Measurements from ENCODE around the gene VIPAS39. TPM values are rescaled to one million over a fixed set of nuclear protein-coding genes. Genes with fewer than 3 reads are reported as not detected.

VIPAS39 gene
- 29.7 and 31.2 TPM in 2 replicates for total RNA-seq (ENCODE audit: low replicate concordance)

DNA sequence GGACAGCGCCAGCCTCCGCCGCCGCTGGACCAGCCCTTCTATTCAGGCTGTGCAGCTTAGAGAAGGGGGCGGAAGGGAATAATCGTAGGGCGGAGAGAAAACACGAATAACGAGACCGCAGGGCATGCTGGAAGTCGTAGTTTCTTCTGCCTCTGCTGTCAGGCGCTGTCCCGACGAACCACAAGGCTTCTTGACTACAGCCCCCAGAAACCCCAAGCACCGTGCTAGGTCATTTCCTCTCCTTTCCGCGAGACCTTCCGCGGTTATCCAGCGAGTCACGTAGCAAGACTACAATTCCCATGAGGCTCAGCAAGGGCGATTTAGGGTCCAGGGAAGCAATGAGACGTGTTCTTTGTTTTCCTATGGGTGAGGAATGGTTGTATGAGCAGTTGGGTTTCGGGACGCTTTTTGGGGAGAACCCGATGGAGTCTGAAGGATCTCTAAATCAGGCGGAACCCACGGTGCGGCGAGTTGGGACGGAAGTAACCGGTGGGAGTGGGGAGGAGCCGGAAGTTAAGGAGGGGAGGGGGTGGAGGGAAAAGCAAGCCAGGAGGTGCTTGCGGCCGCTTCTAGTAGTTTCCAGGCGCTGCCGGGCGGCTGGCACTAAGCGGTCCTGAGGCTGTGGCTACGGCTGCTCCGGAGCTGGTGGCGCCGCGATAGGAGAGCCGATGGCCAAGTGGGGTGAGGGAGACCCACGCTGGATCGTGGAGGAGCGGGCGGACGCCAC is at the start of gene VIPAS39, which contains the start of gene AHSA1:
TSS of gene VIPAS39 (minus strand) at position 80 of the 727 bp plus-strand sequence. CDS start 3,499 bp downstream, outside the sequence.
TSS of gene AHSA1 (plus strand) at position 572 of the 727 bp plus-strand sequence. CDS start at position 669, 97 bp downstream.
- DNase-seq (ENCODE audit: low spot score): peak; percentile 99
- H3K27ac Mint-ChIP-seq: peak within 1 kb of the TSS; percentile 100
- H3K79me2 ChIP-seq (ENCODE audit: low read depth): peaks cover 59% of the 10 kb centered on the region
- peaks cover 16% of the 10 kb centered on the region for H3F3A ChIP-seq (ENCODE audit: low read depth)
- H3K36me3 Mint-ChIP-seq: peaks cover 28% of the 10 kb centered on the region
- peak within 1 kb of the TSS; percentile 100 for H3K4me3 Mint-ChIP-seq
- peak within 1 kb of the TSS; percentile 83 for H3K4me3 ChIP-seq
- H4K20me1 ChIP-seq (ENCODE audit: low read depth): peaks cover 21% of the 10 kb centered on the region
- no peaks in the 10 kb centered on the region for H3K9me3 ChIP-seq (ENCODE audit: low read depth)
- H3K36me3 ChIP-seq: peaks cover 7% of the 10 kb centered on the region
- H3K4me2 ChIP-seq: peak within 1 kb of the TSS; percentile 89
- peaks cover 9% of the 10 kb centered on the region for H3K4me1 ChIP-seq
- peak within 1 kb of the TSS; percentile 83 for H3K27ac ChIP-seq
- H3K9me3 Mint-ChIP-seq: no peaks in the 10 kb centered on the region
- H2AFZ ChIP-seq (replicated peaks): peak within 1 kb of the TSS; percentile 100
- H3K4me1 Mint-ChIP-seq: peaks cover 26% of the 10 kb centered on the region
- no peaks in the 10 kb centered on the region for H3K27me3 ChIP-seq
- H3K9ac ChIP-seq: peak within 1 kb of the TSS; percentile 90
- no peak for TF ChIP-seq CTCF (IDR thresholded peaks at IDR 0.05)
- no peak for TF ChIP-seq EZH2 (IDR thresholded peaks at IDR 0.05)
- TF ChIP-seq EZH2phosphoT487 (IDR thresholded peaks at IDR 0.05): no peak
- peaks cover 3% of the 10 kb centered on the region for H3K27me3 Mint-ChIP-seq (ENCODE audit: insufficient read depth, low read depth)

DNA sequence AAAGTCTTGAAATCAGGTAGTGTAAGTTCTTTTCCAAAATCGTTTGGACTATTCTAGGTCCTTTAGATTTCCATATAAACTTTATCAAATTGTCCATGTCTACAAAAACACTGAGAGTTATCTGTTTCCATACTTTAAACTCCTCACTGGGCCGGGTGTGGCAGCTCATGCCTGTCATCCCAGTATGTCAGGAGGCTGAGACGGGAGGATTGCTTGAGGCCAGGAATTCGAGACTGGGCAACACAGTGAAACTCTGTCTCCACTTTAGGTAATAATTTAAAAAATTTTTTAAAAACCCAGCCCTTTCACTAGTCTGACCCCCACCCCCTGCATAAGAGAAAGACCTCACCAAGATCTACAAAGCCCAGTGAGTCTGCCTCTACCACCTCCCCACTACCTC is 47.6 kb upstream of the VIPAS39 start:
- no peaks in the 10 kb centered on the region for H3K4me1 Mint-ChIP-seq
- H3K4me3 ChIP-seq: no peak overlapping the region
- no peaks in the 10 kb centered on the region for H4K20me1 ChIP-seq (ENCODE audit: low read depth)
- H3K4me2 ChIP-seq: no peak overlapping the region
- H3K4me3 Mint-ChIP-seq: no peak overlapping the region
- no peak for DNase-seq (ENCODE audit: low spot score)
- no peaks in the 10 kb centered on the region for H3F3A ChIP-seq (ENCODE audit: low read depth)
- peaks cover 4% of the 10 kb centered on the region for H3K9me3 ChIP-seq (ENCODE audit: low read depth)
- H3K27ac Mint-ChIP-seq: no peak overlapping the region
- no peak overlapping the region for H3K27ac ChIP-seq
- no peaks in the 10 kb centered on the region for H3K79me2 ChIP-seq (ENCODE audit: low read depth)
- peaks cover 2% of the 10 kb centered on the region for H3K27me3 Mint-ChIP-seq (ENCODE audit: insufficient read depth, low read depth)
- no peak overlapping the region for H3K9ac ChIP-seq
- TF ChIP-seq EZH2phosphoT487 (IDR thresholded peaks at IDR 0.05) (no peak), CTCF (IDR thresholded peaks at IDR 0.05) (no peak), EZH2 (IDR thresholded peaks at IDR 0.05) (no peak)
- H3K27me3 ChIP-seq: peaks cover 23% of the 10 kb centered on the region
- no peaks in the 10 kb centered on the region for H3K4me1 ChIP-seq
- H3K36me3 Mint-ChIP-seq: peaks cover 5% of the 10 kb centered on the region
- no peak overlapping the region for H2AFZ ChIP-seq (replicated peaks)
- no peaks in the 10 kb centered on the region for H3K36me3 ChIP-seq
- no peaks in the 10 kb centered on the region for H3K9me3 Mint-ChIP-seq

GRCh38 chr14:77503138-77503537 is 45.7 kb upstream of the VIPAS39 start:
- no peaks in the 10 kb centered on the region for H4K20me1 ChIP-seq (ENCODE audit: low read depth)
- Mint-ChIP-seq H3K4me3 (no peak overlapping the region), H3K9me3 (no peaks in the 10 kb centered on the region), H3K27me3 (ENCODE audit: insufficient read depth, low read depth) (peaks cover 9% of the 10 kb centered on the region), H3K27ac (no peak overlapping the region), H3K36me3 (peaks cover 3% of the 10 kb centered on the region), H3K4me1 (no peaks in the 10 kb centered on the region)
- no peaks in the 10 kb centered on the region for H3K36me3 ChIP-seq
- no peaks in the 10 kb centered on the region for H3K79me2 ChIP-seq (ENCODE audit: low read depth)
- no peak for DNase-seq (ENCODE audit: low spot score)
- H3K27ac ChIP-seq: no peak overlapping the region
- H2AFZ ChIP-seq (replicated peaks): no peak overlapping the region
- H3K9me3 ChIP-seq (ENCODE audit: low read depth): peaks cover 4% of the 10 kb centered on the region
- TF ChIP-seq EZH2phosphoT487 (IDR thresholded peaks at IDR 0.05) (no peak), EZH2 (IDR thresholded peaks at IDR 0.05) (no peak), CTCF (IDR thresholded peaks at IDR 0.05) (no peak)
- no peak overlapping the region for H3K4me3 ChIP-seq
- no peak overlapping the region for H3K9ac ChIP-seq
- no peak overlapping the region for H3K4me2 ChIP-seq
- H3K4me1 ChIP-seq: peaks cover 3% of the 10 kb centered on the region
- no peaks in the 10 kb centered on the region for H3F3A ChIP-seq (ENCODE audit: low read depth)
- H3K27me3 ChIP-seq: peaks cover 42% of the 10 kb centered on the region

All from neural progenitor cell (in vitro differentiated cells).